ENCODE measurements around the gene CC2D2B.

The CC2D2B gene, protein sequence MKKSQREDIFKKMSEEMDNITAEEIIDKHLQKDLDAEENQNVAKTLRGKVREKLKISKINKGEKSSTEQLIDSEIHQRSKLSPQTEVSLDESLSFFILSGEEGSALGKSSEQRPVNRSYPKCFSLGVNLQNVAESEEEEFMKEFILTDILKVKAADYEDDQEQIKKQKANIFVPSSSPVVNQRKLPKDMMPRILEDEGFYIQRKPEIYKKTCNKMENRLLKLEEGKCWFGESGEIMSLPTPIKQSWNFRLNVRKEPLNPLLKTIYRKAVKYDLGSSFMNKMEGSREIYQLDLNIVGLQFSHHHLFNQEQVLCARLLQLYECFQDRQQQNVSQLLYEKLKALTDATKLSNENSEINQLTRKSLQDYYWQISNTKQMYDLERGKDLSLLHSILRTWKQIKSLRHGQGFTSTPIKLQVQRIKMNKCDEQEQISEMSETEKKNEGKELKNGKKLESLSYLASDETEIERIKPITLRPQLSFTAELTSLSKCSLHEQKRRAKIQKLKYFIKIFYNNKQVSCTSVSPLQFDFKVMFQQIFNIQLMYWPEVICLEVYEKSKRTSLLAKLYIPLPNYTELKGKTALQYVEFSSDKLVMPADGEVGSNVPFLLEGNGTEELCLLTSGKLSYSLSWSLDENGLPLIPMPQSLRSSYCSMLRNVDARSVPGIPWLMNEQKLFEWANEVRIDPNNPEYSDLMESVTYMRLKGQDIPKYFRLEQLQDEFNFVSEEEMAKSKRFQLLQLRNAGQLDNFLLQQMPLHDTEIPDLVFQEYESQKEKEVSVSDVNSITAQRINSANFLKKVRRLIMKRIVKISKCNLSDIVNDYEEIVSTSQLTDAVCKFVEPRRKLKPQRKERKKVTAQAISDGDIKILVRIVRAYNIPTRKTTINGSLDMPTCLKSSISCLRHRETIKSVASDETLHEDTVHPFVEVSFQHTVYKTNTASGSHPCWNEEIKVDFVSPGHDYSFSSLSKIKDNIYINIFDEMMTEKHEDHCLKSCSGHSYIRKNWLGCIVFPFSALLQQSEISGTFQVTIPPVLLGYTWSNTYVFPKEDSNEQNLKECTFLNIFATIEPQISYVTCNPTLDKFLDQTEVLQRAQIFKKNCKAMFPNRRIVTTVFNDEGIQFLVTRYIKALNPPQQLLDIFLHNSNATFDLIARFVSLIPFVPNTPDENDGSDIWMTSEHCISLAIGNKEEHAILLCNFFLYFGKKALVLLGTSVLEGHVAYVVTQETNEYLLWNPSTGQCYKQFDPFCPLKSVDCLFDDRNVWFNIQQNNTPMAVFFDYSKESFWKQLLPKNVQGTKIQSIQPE (N-terminal part only)

DNA sequence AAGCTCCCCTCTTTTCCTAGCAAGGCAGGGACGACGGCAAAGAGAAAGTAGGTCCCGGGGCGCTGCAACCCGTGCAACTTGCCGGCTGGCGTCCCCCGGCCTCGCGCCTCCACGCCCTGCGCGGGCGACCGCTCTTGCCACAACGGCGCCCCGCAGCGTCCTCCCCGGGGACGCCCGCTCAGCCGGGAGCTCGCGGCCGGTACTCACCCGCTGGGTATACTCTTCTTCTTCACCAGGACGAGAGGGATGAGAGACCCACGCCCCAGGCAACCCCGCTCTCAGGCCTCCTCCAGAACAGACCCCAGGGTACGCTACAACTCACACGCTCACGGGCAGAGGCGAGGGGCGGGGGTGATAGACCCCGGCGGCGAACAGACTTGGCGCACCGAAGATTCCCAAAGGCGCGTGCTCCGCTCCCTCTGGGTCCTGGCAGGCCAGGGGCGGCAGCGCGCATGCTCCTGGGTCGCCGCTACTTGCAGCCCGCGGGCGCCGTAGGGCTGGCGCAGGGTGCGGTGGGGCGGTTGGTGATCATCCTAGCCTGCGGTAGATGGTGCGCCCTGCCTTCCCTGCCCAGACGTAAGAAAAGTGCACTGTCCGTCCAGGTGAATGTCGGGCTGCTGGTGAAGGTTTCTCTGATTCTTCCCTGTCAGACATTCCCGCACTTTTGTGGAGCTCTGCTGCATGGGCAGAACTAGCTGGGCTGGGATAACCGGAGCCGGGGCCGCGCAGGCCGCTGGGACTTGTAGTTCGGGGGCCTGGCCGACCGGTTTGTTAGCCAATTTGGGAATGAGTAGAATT is at the start of gene CC2D2B:
Gene CC2D2B, plus strand, starts transcription at position 520 of the 798 bp plus-strand sequence. CDS start 3,349 bp downstream, outside the sequence.
- Histone ChIP-seq H3K27me3 (ENCODE audit: control insufficient read depth, insufficient read depth, low read length) (no peaks in the 10 kb centered on the region), H3K4me1 (ENCODE audit: control insufficient read depth, insufficient read depth, low read length) (no peaks in the 10 kb centered on the region), H3K9me3 (ENCODE audit: control insufficient read depth, insufficient read depth, low read depth, low read length) (no peaks in the 10 kb centered on the region), H3K27ac (ENCODE audit: low read depth, low read length) (peak within 1 kb of the TSS; percentile 11; the same call in 1 of the 2 replicates), H3K4me3 (ENCODE audit: low read depth, low read length) (peak within 1 kb of the TSS; percentile 87), H3K36me3 (ENCODE audit: control insufficient read depth, insufficient read depth, low read length) (peaks cover 9% of the 10 kb centered on the region; the same call in 1 of the 2 replicates), H3K9ac (ENCODE audit: low read length) (peak within 1 kb of the TSS; percentile 80)

DNA sequence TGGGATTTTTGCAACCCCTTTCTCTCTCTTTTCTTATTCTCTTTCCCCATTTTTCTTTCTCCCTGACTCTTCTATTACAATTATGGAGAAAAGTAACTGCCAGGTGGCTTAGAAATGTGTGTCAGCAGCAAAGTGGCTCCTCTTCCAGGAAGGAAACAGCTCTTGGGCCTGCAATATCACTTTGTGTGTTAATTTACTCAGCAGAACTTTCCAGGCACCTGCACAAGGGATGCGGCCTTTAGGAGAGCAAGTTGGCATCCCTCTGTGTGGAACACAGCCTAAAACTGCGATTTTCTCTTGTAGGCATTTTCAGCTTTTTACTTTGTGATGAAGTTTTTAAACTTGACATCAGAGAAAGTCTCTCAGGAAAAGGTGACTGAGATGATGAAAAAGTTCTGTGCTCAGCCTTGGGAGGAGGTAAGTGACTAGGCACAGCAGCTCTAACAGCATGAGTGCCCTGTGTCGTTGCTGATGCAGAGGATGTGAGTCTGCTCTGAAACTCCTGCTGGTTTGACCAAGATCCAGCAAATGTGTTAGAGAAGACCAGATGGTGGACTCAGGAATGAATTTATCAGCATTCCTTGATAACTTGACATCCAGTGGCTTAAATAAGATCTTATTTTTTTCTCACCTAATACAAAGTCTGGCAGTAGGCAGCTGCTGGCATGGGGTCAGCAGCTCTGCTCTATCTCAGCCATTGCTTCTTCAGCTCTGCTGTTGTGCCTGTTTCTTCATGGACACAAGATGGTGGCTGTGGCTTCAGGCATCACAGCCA is 47.4 kb upstream of the CC2D2B start:
- H3K4me3 ChIP-seq (ENCODE audit: low read depth, low read length): no peak overlapping the region
- H3K27ac ChIP-seq (ENCODE audit: low read depth, low read length): no peak overlapping the region

DNA sequence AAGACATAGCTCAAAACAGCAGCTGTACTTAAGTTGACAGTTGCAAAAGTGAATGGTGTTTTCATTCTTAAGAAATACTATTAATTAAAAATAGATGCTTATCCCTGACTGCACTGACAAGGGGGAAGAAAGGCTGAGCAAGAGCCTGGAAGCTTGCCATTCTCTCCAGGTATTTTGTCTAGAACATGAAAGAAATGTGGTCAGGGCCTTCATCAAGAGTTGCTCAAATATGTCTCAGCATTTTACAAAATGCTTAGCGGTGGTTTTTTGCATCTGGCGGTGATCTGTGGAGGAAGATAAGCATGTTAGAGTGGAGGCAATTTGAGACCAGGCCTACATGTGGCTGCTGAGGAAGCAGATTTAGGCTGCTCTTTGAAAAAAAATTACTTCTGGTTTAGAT is 46.4 kb upstream of the CC2D2B start:
- Histone ChIP-seq H3K4me1 (ENCODE audit: control insufficient read depth, insufficient read depth, low read length) (no peaks in the 10 kb centered on the region), H3K9me3 (ENCODE audit: control insufficient read depth, insufficient read depth, low read depth, low read length) (no peaks in the 10 kb centered on the region), H3K9ac (ENCODE audit: low read length) (no peak overlapping the region), H3K36me3 (ENCODE audit: control insufficient read depth, insufficient read depth, low read length) (no peaks in the 10 kb centered on the region), H3K27ac (ENCODE audit: low read depth, low read length) (no peak overlapping the region), H3K27me3 (ENCODE audit: control insufficient read depth, insufficient read depth, low read length) (no peaks in the 10 kb centered on the region), H3K4me3 (ENCODE audit: low read depth, low read length) (no peak overlapping the region)

More for the DNA sequence above, 47.4 kb upstream of the CC2D2B start:
- H3K9ac ChIP-seq (ENCODE audit: low read length): no peak overlapping the region
- no peaks in the 10 kb centered on the region for H3K27me3 ChIP-seq (ENCODE audit: control insufficient read depth, insufficient read depth, low read length)
- H3K36me3 ChIP-seq (ENCODE audit: control insufficient read depth, insufficient read depth, low read length): no peaks in the 10 kb centered on the region
- H3K4me1 ChIP-seq (ENCODE audit: control insufficient read depth, insufficient read depth, low read length): no peaks in the 10 kb centered on the region
- no peaks in the 10 kb centered on the region for H3K9me3 ChIP-seq (ENCODE audit: control insufficient read depth, insufficient read depth, low read depth, low read length)

DNA sequence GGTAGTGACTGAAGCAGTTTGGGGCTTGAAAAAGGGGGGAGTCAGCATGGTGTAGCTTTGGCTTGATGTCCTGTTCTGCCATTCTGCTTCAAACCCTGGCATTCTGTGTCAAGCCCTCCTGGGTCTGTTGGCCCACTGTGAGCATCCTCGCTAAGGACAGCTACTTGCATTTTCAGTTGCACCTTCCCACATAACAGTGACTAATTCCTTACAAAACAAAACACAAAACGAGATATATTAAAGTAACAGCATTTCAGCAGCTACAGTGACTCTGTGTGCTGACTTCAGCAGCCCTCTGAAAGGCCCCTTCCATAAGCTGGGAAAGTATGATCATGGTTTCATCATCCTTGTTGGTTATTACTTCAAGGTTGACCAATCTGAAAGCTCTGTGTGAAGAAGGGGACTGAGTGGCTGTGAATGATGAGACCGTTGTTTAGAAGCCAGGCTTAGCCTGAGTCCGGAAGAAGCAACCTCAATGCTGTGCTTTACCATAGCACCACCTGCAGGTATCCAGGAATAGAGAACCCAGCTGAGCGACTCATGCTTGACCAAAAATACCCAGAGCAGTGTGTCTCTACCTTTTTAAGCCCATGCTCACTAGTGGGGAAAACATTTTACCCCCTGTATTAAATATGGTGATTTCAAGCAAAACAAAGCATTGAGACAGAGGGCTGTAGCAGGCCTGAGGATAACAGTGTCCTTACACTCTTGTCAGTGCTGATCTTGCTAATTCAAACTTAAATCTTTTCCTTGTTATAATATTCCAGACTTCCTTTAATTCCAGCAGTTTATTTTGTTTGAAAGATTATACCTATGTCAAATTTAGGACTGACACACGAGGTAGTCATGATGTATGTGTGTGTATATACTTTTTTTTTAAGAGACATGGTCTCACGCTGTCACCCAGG is 42.6 kb upstream of the CC2D2B start:
- Histone ChIP-seq H3K36me3 (ENCODE audit: control insufficient read depth, insufficient read depth, low read length) (0 out of 2 replicates have a peak, but pooled peaks cover 3% of the 10 kb centered on the region), H3K27me3 (ENCODE audit: control insufficient read depth, insufficient read depth, low read length) (no peaks in the 10 kb centered on the region), H3K4me3 (ENCODE audit: low read depth, low read length) (no peak overlapping the region), H3K9me3 (ENCODE audit: control insufficient read depth, insufficient read depth, low read depth, low read length) (no peaks in the 10 kb centered on the region), H3K4me1 (ENCODE audit: control insufficient read depth, insufficient read depth, low read length) (no peaks in the 10 kb centered on the region), H3K27ac (ENCODE audit: low read depth, low read length) (no peak overlapping the region), H3K9ac (ENCODE audit: low read length) (no peak overlapping the region)

DNA sequence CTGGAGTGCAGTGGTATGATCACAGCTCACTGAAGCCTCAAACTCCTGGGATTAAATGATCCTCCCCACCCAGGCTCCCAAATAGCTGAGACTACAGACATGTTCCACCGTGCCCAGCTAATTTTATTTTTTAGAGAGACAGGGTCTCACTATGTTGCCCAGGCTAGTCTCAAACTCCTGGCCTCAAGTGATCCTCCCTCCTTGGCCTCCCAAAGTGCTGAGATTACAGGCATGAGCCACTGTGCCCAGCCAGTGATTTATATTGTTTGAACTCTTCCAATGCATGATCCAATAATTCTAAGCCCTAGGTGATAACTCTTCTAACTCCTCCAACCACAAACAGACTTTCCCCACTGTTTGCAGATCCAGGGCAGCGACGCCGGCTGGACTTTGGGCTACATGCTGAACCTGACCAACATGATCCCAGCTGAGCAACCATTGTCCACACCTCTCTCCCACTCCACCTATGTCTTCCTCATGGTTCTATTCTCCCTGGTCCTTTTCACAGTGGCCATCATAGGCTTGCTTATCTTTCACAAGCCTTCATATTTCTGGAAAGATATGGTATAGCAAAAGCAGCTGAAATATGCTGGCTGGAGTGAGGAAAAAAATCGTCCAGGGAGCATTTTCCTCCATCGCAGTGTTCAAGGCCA is 41.8 kb upstream of the CC2D2B start:
- Histone ChIP-seq H3K27me3 (ENCODE audit: control insufficient read depth, insufficient read depth, low read length) (no peaks in the 10 kb centered on the region), H3K27ac (ENCODE audit: low read depth, low read length) (no peak overlapping the region), H3K4me3 (ENCODE audit: low read depth, low read length) (no peak overlapping the region), H3K4me1 (ENCODE audit: control insufficient read depth, insufficient read depth, low read length) (no peaks in the 10 kb centered on the region), H3K9me3 (ENCODE audit: control insufficient read depth, insufficient read depth, low read depth, low read length) (no peaks in the 10 kb centered on the region), H3K9ac (ENCODE audit: low read length) (no peak overlapping the region), H3K36me3 (ENCODE audit: control insufficient read depth, insufficient read depth, low read length) (0 out of 2 replicates have a peak, but pooled peaks cover 3% of the 10 kb centered on the region)

DNA sequence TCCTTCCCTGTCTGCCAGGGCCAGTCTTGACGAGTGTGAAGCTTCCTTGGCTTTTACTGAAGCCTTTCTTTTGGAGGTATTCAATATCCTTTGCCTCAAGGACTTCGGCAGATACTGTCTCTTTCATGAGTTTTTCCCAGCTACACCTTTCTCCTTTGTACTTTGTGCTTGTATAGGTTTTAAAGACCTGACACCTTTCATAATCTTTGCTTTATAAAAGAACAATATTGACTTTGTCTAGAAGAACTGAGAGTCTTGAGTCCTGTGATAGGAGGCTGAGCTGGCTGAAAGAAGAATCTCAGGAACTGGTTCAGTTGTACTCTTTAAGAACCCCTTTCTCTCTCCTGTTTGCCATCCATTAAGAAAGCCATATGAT is 41.3 kb upstream of the CC2D2B start:
- Histone ChIP-seq H3K27me3 (ENCODE audit: control insufficient read depth, insufficient read depth, low read length) (no peaks in the 10 kb centered on the region), H3K9me3 (ENCODE audit: control insufficient read depth, insufficient read depth, low read depth, low read length) (no peaks in the 10 kb centered on the region), H3K4me1 (ENCODE audit: control insufficient read depth, insufficient read depth, low read length) (no peaks in the 10 kb centered on the region), H3K27ac (ENCODE audit: low read depth, low read length) (no peak overlapping the region), H3K9ac (ENCODE audit: low read length) (no peak overlapping the region), H3K4me3 (ENCODE audit: low read depth, low read length) (no peak overlapping the region), H3K36me3 (ENCODE audit: control insufficient read depth, insufficient read depth, low read length) (0 out of 2 replicates have a peak, but pooled peaks cover 3% of the 10 kb centered on the region)

DNA sequence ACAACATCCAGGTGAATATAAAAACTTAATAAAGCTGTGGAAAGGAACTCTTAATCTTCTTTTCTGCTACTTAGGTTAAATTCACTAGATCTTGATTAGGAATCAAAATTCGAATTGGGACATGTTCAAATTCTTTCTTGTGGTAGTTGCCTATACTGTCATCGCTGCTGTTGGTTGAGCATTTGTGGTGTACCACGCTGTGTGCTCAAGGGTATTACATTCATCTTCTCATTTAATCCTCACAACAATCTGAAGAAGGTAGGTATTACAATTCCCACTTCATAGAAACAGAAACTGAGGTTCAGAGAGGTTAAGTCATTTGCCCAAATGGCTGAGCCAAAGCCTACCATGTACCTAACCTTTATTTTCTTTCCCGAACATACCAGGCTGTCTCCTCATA is 39.9 kb upstream of the CC2D2B start:
- Histone ChIP-seq H3K9ac (ENCODE audit: low read length) (no peak overlapping the region), H3K27me3 (ENCODE audit: control insufficient read depth, insufficient read depth, low read length) (no peaks in the 10 kb centered on the region), H3K36me3 (ENCODE audit: control insufficient read depth, insufficient read depth, low read length) (0 out of 2 replicates have a peak, but pooled peaks cover 3% of the 10 kb centered on the region), H3K9me3 (ENCODE audit: control insufficient read depth, insufficient read depth, low read depth, low read length) (no peaks in the 10 kb centered on the region), H3K4me3 (ENCODE audit: low read depth, low read length) (no peak overlapping the region), H3K27ac (ENCODE audit: low read depth, low read length) (no peak overlapping the region), H3K4me1 (ENCODE audit: control insufficient read depth, insufficient read depth, low read length) (no peaks in the 10 kb centered on the region)

DNA sequence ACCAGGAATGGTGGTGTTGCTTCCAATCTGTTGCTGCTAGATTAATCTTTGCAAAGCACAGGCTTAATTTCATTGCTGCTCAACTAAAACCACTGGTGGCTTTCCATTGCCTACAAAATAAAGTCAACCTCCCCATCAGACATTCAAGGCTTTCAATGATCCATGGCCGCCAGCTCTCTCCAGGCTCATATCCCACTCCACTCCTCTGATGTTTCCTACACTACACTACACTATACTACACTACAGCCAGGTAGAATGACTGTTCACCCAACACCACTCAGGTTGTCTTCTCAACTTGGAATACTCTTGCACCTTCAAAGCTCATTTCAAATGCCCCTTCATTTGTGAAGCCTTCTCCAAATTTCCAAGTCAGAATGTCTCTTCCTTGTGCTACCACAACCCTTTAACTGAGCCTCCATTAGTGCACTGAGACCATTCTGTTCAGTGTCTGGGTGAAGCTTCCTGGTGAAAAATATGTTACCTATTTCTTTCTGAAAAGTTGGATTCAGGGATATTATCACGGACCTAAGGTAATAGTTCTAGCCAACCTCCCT is 35.5 kb upstream of the CC2D2B start:
- Histone ChIP-seq H3K36me3 (ENCODE audit: control insufficient read depth, insufficient read depth, low read length) (peaks cover 30% of the 10 kb centered on the region), H3K4me3 (ENCODE audit: low read depth, low read length) (no peak overlapping the region), H3K27me3 (ENCODE audit: control insufficient read depth, insufficient read depth, low read length) (no peaks in the 10 kb centered on the region), H3K9ac (ENCODE audit: low read length) (no peak overlapping the region), H3K4me1 (ENCODE audit: control insufficient read depth, insufficient read depth, low read length) (no peaks in the 10 kb centered on the region), H3K27ac (ENCODE audit: low read depth, low read length) (no peak overlapping the region), H3K9me3 (ENCODE audit: control insufficient read depth, insufficient read depth, low read depth, low read length) (peaks cover 12% of the 10 kb centered on the region)

Measured in HUES6 (cell line).